Neural cell (in vitro differentiated cells): ENCODE measurements around the gene MOB2. TPM values are rescaled to one million over a fixed set of nuclear protein-coding genes. Genes with fewer than 3 reads are reported as not detected.

ENCODE experiments used
- H2AFZ ChIP-seq: fragments of 200-600, 300-800 bp; sonication (generic), shearing (Covaris generic); 2 replicates; pipeline ENCODE4 v1.6.0; 2014; ENCODE audit warnings: low read depth, mild to moderate bottlenecking, antibody characterized with exemption, low read length, moderate library complexity
- H3F3A ChIP-seq: fragments of 200-600 bp; shearing (Covaris generic); 2 replicates; pipeline ENCODE4 v1.6.1; 2016; ENCODE audit warnings: mild to moderate bottlenecking, moderate library complexity, mixed read lengths, antibody characterized with exemption, low read length; ENCODE audit not compliant: insufficient read depth, poor library complexity, severe bottlenecking
- H3K27ac ChIP-seq: fragments of 200-600, 300-800 bp; sonication (generic), shearing (Covaris generic); 2 replicates; pipeline ENCODE4 v1.5.1; 2014; ENCODE audit warnings: mild to moderate bottlenecking, low read length, moderate library complexity
- H3K27me3 ChIP-seq: fragments of 300-800, 200-600 bp; sonication (generic), shearing (Covaris generic); 2 replicates; pipeline ENCODE4 v1.6.0; 2014; ENCODE audit warnings: mild to moderate bottlenecking, low read depth, low read length, moderate library complexity; ENCODE audit not compliant: insufficient read depth
- H3K36me3 ChIP-seq: fragments of 300-800, 200-600 bp; sonication (generic), shearing (Covaris generic); 2 replicates; pipeline ENCODE4 v1.5.1; 2014; ENCODE audit warnings: mild to moderate bottlenecking, antibody characterized with exemption, low read length, moderate library complexity; ENCODE audit not compliant: insufficient read depth
- H3K4me2 ChIP-seq: fragments of 300-800, 200-600 bp; sonication (generic), shearing (Covaris generic); 2 replicates; pipeline ENCODE4 v1.6.0; 2014; ENCODE audit warnings: mild to moderate bottlenecking, low read length
- H3K4me3 ChIP-seq: fragments of 300-800, 200-600 bp; sonication (generic), shearing (Covaris generic); 2 replicates; pipeline ENCODE4 v1.5.1; 2014; ENCODE audit warnings: mild to moderate bottlenecking, low read length, moderate library complexity
- H3K79me2 ChIP-seq: fragments of 200-600 bp; shearing (Covaris generic); replicated peaks from 2 replicates; pipeline ENCODE4 v1.6.0; 2014; ENCODE audit warnings: mild to moderate bottlenecking, low read length, moderate library complexity; ENCODE audit not compliant: insufficient read depth
- H3K9ac ChIP-seq: fragments of 300-800, 200-600 bp; sonication (generic), shearing (Covaris generic); 2 replicates; pipeline ENCODE4 v1.6.1; 2016; ENCODE audit warnings: mild to moderate bottlenecking, low read length, mixed read lengths
- H3K9me2 ChIP-seq: fragments of 200-600 bp; shearing (Covaris generic); 2 replicates; pipeline ENCODE4 v1.6.1; 2016; ENCODE audit warnings: mild to moderate bottlenecking, low read length, mixed read lengths; ENCODE audit not compliant: insufficient read depth
- H3K9me3 ChIP-seq: fragments of 200-600, 300-800 bp; sonication (generic), shearing (Covaris generic); 2 replicates; pipeline ENCODE4 v1.6.1; 2016; ENCODE audit warnings: mild to moderate bottlenecking, mixed run types, low read length, moderate library complexity, mixed read lengths
- H4K20me1 ChIP-seq: fragments of 200-600 bp; shearing (Covaris generic); 2 replicates; pipeline ENCODE4 v1.6.1; 2016; ENCODE audit warnings: mild to moderate bottlenecking, mixed run types; ENCODE audit not compliant: insufficient read depth
- CTCF ChIP-seq: fragments of 450-650 bp; IDR thresholded peaks from 2 replicates; pipeline ENCODE4 v1.5.1; 2014; ENCODE audit warnings: antibody characterized with exemption, mild to moderate bottlenecking, moderate library complexity; ENCODE audit not compliant: poor library complexity, severe bottlenecking
- EP300 ChIP-seq: fragments of 450-650 bp; conservative IDR thresholded peaks from 2 replicates; pipeline ENCODE4 v1.6.1; 2014; ENCODE audit warnings: antibody characterized with exemption, mild to moderate bottlenecking, moderate library complexity; ENCODE audit not compliant: poor library complexity, severe bottlenecking
- EZH2 ChIP-seq: fragments of 200-600, 300-800 bp; shearing (Covaris generic), sonication (generic); IDR thresholded peaks from 2 replicates; pipeline ENCODE4 v1.6.1; 2014; ENCODE audit warnings: antibody characterized with exemption, low read length, borderline replicate concordance, mild to moderate bottlenecking; ENCODE audit not compliant: insufficient read depth, poor library complexity, severe bottlenecking
- MXI1 ChIP-seq: fragments of 450-650 bp; conservative IDR thresholded peaks from 2 replicates; pipeline ENCODE4 v1.6.1; 2014; ENCODE audit warnings: antibody characterized with exemption, mild to moderate bottlenecking; ENCODE audit not compliant: poor library complexity, severe bottlenecking
- POLR2AphosphoS5 ChIP-seq: IDR thresholded peaks from 2 replicates; pipeline ENCODE4 v1.6.1; 2012
- RAD21 ChIP-seq: fragments of 450-650 bp; conservative IDR thresholded peaks from 2 replicates; pipeline ENCODE4 v1.6.1; 2014; ENCODE audit warnings: antibody characterized with exemption, mild to moderate bottlenecking, moderate library complexity
- REST ChIP-seq: IDR thresholded peaks from 2 replicates; pipeline ENCODE4 v1.6.1; 2012; ENCODE audit warnings: borderline replicate concordance
- SMC3 ChIP-seq: fragments of 450-650 bp; conservative IDR thresholded peaks from 2 replicates; pipeline ENCODE4 v1.6.1; 2014; ENCODE audit warnings: antibody characterized with exemption, mild to moderate bottlenecking, moderate library complexity; ENCODE audit not compliant: poor library complexity
- TAF1 ChIP-seq: IDR thresholded peaks from 2 replicates; pipeline ENCODE4 v1.6.1; 2012; ENCODE audit warnings: low read depth
- polyA plus RNA-seq: library from polyadenylated mRNA; depleted of rRNA; stranded (reverse); fragments of >200 nt; gene quantifications from 2 replicates; pipeline ENCODE4 v1.2.3, GENCODE V29; 2014

MOB2 gene
- polyA plus RNA-seq, 1 donor from 2014 or later, result 33.2 TPM

GRCh38 chr11:1494650-1495049, 8.1 kb upstream of the MOB2 start:
- Histone ChIP-seq H3K27ac (no peak overlapping the region), H4K20me1 (no peaks in the 10 kb centered on the region), H3K9ac (no peak overlapping the region), H3K79me2 (no peaks in the 10 kb centered on the region), H3K9me2 (no peaks in the 10 kb centered on the region), H3K9me3 (no peaks in the 10 kb centered on the region), H3K27me3 (no peaks in the 10 kb centered on the region), H3F3A (no peaks in the 10 kb centered on the region), H3K36me3 (no peaks in the 10 kb centered on the region), H2AFZ (no peak overlapping the region), H3K4me2 (no peak overlapping the region), H3K4me3 (no peak overlapping the region)
- TF ChIP-seq SMC3, result no peak
- no peak for TF ChIP-seq MXI1
- TF ChIP-seq CTCF, result no peak
- TF ChIP-seq EP300, result no peak
- no peak for TF ChIP-seq RAD21
- no peak for TF ChIP-seq REST
- no peak for TF ChIP-seq TAF1
- no peak for TF ChIP-seq EZH2
- TF ChIP-seq POLR2AphosphoS5, result no peak

GRCh38 chr11:1493650-1494244, 7.2 kb upstream of the MOB2 start:
- no peak overlapping the region for H3K4me3 ChIP-seq
- no peaks in the 10 kb centered on the region for H3K36me3 ChIP-seq
- H3K9me3 ChIP-seq, result no peaks in the 10 kb centered on the region
- no peaks in the 10 kb centered on the region for H3F3A ChIP-seq
- no peak overlapping the region for H3K9ac ChIP-seq
- H2AFZ ChIP-seq, result no peak overlapping the region
- no peaks in the 10 kb centered on the region for H3K79me2 ChIP-seq
- H3K4me2 ChIP-seq, result no peak overlapping the region
- H3K9me2 ChIP-seq, result no peaks in the 10 kb centered on the region
- no peaks in the 10 kb centered on the region for H3K27me3 ChIP-seq
- TF ChIP-seq POLR2AphosphoS5 (no peak), CTCF (no peak), RAD21 (no peak), EP300 (no peak), MXI1 (no peak), REST (no peak), TAF1 (no peak), SMC3 (no peak), EZH2 (no peak)
- H4K20me1 ChIP-seq, result no peaks in the 10 kb centered on the region
- H3K27ac ChIP-seq, result no peak overlapping the region
